ENCODE results near the gene RPS14.
"Not testable (repeated sequence)": the region's sequence is repeated elsewhere in the genome, so short reads cannot be mapped to it uniquely, and the experiment has no call there.

The RPS14 gene

GRCh38 chr5:150443242-150444075, 6.1 kb downstream of the RPS14 start:
- DNase-seq, result no peak

GRCh38 chr5:150442699-150443080, 6.8 kb downstream of the RPS14 start:
- no peak for DNase-seq

GRCh38 chr5:150441813-150442698, 7.5 kb downstream of the RPS14 start:
- DNase-seq, result no peak

- DNase-seq, result no peak
These were observed 8.4 kb downstream of the RPS14 start for GRCh38 chr5:150440948-150441812.

GRCh38 chr5:150438873-150439546, 10.5 kb downstream of the RPS14 start:
- DNase-seq, result peak; percentile 17 to 27

- DNase-seq, result peak; percentile 92 to 97
These were observed 13.3 kb downstream of the RPS14 start for GRCh38 chr5:150436141-150436680.

GRCh38 chr5:150434464-150434863, 15.1 kb downstream of the RPS14 start:
- no peak for DNase-seq

GRCh38 chr5:150431574-150431973, 18.0 kb downstream of the RPS14 start:
- DNase-seq, result no peak

- no peak for DNase-seq
These were observed 18.5 kb downstream of the RPS14 start for GRCh38 chr5:150431048-150431447.

- no peak for DNase-seq
These were observed 20.1 kb downstream of the RPS14 start for GRCh38 chr5:150429410-150429873.

- no peak for DNase-seq
These were observed 20.6 kb downstream of the RPS14 start for GRCh38 chr5:150428978-150429377.

- no peak for DNase-seq
These were observed 21.2 kb downstream of the RPS14 start for GRCh38 chr5:150428106-150428876.

GRCh38 chr5:150426165-150426564, 23.4 kb downstream of the RPS14 start:
- DNase-seq, result not testable (repeated sequence)

GRCh38 chr5:150422758-150423157, 26.8 kb downstream of the RPS14 start:
- no peak for DNase-seq

GRCh38 chr5:150422075-150422474, 27.5 kb downstream of the RPS14 start:
- DNase-seq, result no peak

- DNase-seq, result no peak
These were observed 29.8 kb downstream of the RPS14 start for GRCh38 chr5:150419630-150420270.

- not testable (repeated sequence) for DNase-seq
These were observed 35.4 kb downstream of the RPS14 start for GRCh38 chr5:150413902-150414790.

GRCh38 chr5:150413176-150413901, 36.2 kb downstream of the RPS14 start:
- no peak for DNase-seq
